Activated CD4-positive, alpha-beta memory T cell treated with anti-CD3 and anti-CD28 coated beads for 36 hours (primary cell): ENCODE data around the gene POLR2A. TPM values are rescaled to one million over a fixed set of nuclear protein-coding genes. Genes with fewer than 3 reads are reported as not detected.

Experiments used
- CTCF ChIA-PET: fragments of 350-600 bp; sonication (Branson Sonifier 250); formaldehyde crosslinking; loops from one replicate; lab custom pipeline; 2021; ENCODE audit warnings: antibody characterized with exemption, inconsistent platforms; lab: Charles Lee
- POLR2A ChIA-PET: fragments of 350-600 bp; sonication (Branson Sonifier 250); formaldehyde crosslinking; loops from one replicate; lab custom pipeline; 2021; ENCODE audit warnings: antibody characterized with exemption; lab: Charles Lee
- DNase-seq: peaks from one replicate; pipeline ENCODE4 v3.0.0-alpha.2; 2020
- H3K27ac Mint-ChIP-seq: one replicate; pipeline ENCODE4 v1.8.0; 2021; ENCODE audit warnings: mixed read lengths
- H3K27me3 Mint-ChIP-seq: one replicate; pipeline ENCODE4 v1.8.0; 2021; ENCODE audit warnings: mixed read lengths
- H3K36me3 Mint-ChIP-seq: one replicate; pipeline ENCODE4 v1.8.0; 2021; ENCODE audit warnings: mixed read lengths
- H3K4me1 Mint-ChIP-seq: one replicate; pipeline ENCODE4 v1.8.0; 2021; ENCODE audit warnings: low read depth, mixed read lengths
- H3K4me3 Mint-ChIP-seq: one replicate; pipeline ENCODE4 v1.8.0; 2021; ENCODE audit warnings: mild to moderate bottlenecking, mixed read lengths
- H3K9me3 Mint-ChIP-seq: one replicate; pipeline ENCODE4 v1.8.0; 2021; ENCODE audit warnings: mixed read lengths
- intact Hi-C: fragments of 100-400 bp; cut with micrococcal nuclease; formaldehyde crosslinking; loops from one replicate; pipeline ENCODE4 v1.15.1; 2023
- total RNA-seq, 2 experiments: library from RNA; stranded (reverse); gene quantifications; one replicate each; pipeline ENCODE4 v1.2.3, GENCODE V29; 2021

Gene POLR2A
- 100 to 1,000 TPM; 180 to 187 TPM for total RNA-seq

DNA sequence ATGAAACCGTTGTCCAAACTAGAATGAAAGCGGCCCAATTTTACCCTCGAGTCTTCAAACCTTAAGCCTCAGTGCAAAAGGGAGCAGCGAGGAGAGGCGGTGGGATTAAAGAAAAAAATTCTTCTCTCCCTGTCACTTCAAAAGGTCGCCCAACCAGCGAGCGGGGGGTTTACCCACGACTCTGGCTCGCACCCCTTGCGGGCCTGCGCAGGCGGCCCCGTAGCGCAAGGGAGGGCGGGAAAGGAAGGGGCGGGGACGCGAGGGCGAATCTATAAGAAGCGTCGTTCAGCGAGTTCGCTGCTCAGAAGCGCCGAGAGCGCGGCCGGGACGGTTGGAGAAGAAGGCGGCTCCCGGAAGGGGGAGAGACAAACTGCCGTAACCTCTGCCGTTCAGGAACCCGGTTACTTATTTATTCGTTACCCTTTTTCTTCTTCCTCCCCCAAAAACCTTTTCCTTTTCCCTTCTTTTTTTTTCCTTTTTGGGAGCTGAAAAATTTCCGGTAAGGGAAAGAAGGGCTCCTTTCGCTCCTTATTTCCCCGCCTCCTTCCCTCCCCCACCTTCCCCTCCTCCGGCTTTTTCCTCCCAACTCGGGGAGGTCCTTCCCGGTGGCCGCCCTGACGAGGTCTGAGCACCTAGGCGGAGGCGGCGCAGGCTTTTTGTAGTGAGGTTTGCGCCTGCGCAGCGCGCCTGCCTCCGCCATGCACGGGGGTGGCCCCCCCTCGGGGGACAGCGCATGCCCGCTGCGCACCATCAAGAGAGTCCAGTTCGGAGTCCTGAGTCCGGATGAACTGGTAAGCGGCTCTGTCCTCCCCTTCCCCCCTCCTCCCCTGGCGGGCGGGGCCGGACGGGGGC, at the start of gene POLR2A:
Gene POLR2A (plus strand): TSS at position 300 of the 852 bp plus-strand sequence.
- Mint-ChIP-seq H3K9me3 (no peaks in the 10 kb centered on the region), H3K27ac (peak within 1 kb of the TSS; percentile 100), H3K27me3 (no peaks in the 10 kb centered on the region), H3K36me3 (peaks cover 32% of the 10 kb centered on the region), H3K4me3 (peak within 1 kb of the TSS; percentile 98), H3K4me1 (peaks cover 69% of the 10 kb centered on the region)
- ChIA-PET CTCF (interaction anchor here (0.7 to 5.5 kb wide), 3 partner anchors 48 to 76 kb away, joined by 3 to 50 read pairs (median 5); partner anchors contain the start of genes TMEM102 and TNFSF12), POLR2A (interaction anchor here (0.6 to 4.7 kb wide), 22 partner anchors 8 to 410 kb away, joined by 3 to 25 read pairs (median 4); partner anchors contain the start of genes MPDU1, NEURL4, PLSCR3 and SENP3)
- peak; percentile 97 for DNase-seq
- intact Hi-C loops, result loop anchor here (1.0 to 5.0 kb wide), 11 partner anchors 29 to 351 kb away; partner anchors contain the start of genes EIF5A, KCTD11, NEURL4 and SENP3

DNA sequence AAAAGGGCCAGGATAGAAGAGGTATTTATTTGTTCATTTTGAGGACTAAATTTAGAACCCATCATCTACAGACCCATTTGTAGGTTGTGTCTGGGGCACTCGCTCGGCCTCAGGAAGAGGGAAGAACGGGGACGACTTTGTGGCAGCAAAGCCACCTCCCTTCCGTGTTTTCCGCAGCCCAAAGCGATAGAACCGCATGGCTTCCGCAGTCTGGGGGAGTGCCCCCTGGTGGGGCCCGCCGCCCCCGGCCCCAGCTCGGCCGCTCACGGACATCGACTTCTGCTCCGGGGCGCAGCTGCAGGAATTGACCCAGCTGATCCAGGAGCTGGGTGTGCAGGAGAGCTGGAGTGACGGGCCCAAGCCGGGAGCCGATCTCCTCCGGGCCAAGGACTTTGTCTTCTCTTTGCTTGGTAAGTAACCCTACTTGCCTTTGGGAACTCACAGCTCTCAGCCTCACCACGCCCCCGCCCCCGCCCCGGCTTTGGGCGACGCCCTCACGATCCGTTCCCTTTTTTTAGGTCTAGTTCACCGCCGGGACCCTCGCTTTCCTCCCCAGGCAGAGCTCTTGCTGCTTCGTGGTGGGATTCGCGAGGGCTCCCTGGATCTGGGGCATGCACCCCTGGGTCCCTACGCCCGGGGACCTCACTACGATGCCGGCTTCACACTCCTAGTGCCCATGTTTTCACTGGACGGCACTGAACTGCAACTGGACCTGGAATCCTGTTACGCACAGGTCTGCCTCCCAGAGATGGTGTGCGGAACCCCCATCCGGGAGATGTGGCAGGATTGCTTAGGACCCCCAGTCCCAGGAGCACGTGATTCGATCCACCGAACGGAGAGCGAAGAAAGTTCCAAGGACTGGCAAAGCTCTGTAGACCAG, 48.2 kb upstream of the POLR2A start:
- H3K27me3 Mint-ChIP-seq, result peaks cover 22% of the 10 kb centered on the region
- H3K9me3 Mint-ChIP-seq, result no peaks in the 10 kb centered on the region
- peak overlapping the region; percentile 95 for H3K27ac Mint-ChIP-seq
- CTCF ChIA-PET, result interaction anchor here (0.7 to 5.0 kb wide), 31 partner anchors 10 to 390 kb away, joined by 3 to 71 read pairs (median 6); partner anchors contain the start of genes ACAP1, CHRNB1, PLSCR3 and POLR2A
- peaks cover 6% of the 10 kb centered on the region for H3K36me3 Mint-ChIP-seq
- peak overlapping the region; percentile 91 for H3K4me3 Mint-ChIP-seq
- POLR2A ChIA-PET, result interaction anchor here (0.6 to 2.9 kb wide), 16 partner anchors 8 to 406 kb away, joined by 3 to 25 read pairs (median 4); partner anchors contain the start of genes ACAP1, MPDU1, POLR2A and TMEM256
- peaks cover 42% of the 10 kb centered on the region for H3K4me1 Mint-ChIP-seq
- DNase-seq, result peak; percentile 74
- intact Hi-C loops, result loop anchor here (1.0 to 10.0 kb wide), 13 partner anchors 19 to 689 kb away; partner anchors contain the start of genes CTDNEP1, EIF5A, ELP5 and FXR2

DNA sequence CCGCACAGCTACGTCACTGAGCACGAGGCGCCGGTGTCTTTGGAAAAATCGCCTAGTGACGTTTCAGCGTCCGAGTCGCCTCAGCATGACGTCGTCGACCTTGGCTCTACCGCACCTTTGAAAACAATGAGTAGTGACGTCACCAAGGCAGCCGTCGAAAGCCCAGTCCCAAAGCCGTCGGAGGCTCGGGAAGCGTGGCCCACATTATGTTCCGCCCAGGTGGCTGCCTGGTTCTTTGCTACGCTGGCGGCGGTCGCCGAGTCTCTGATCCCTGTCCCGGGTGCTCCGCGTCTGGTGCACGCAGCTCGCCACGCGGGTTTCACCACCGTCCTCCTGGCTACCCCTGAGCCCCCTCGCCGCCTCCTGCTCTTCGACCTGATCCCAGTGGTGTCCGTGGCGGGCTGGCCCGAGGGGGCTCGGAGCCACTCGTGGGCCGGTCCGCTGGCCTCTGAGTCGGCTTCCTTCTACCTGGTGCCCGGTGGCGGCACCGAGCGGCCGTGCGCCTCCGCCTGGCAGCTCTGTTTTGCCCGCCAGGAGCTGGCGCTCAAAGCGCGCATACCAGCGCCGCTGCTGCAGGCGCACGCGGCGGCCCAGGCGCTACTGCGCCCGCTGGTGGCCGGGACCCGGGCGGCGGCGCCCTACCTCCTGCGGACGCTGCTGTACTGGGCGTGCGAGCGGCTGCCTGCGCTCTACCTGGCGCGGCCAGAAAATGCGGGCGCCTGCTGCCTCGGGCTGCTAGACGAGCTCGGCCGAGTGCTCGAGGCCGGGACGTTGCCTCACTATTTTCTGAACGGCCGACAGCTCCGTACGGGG, 47.4 kb upstream of the POLR2A start:
- intact Hi-C loops, result loop anchor here (2.0 to 10.0 kb wide), 4 partner anchors 104 to 688 kb away; partner anchors contain the start of genes CTDNEP1, ELP5, FXR2 and HES7
- peak; percentile 89 for DNase-seq
- H3K4me1 Mint-ChIP-seq, result peaks cover 43% of the 10 kb centered on the region
- POLR2A ChIA-PET, result interaction anchor here (0.6 to 2.9 kb wide), 19 partner anchors 7 to 405 kb away, joined by 3 to 25 read pairs (median 3); partner anchors contain the start of genes ACAP1, POLR2A, TMEM256 and TP53
- peak overlapping the region; percentile 91 for H3K4me3 Mint-ChIP-seq
- H3K27ac Mint-ChIP-seq, result peak overlapping the region; percentile 95
- peaks cover 28% of the 10 kb centered on the region for H3K27me3 Mint-ChIP-seq
- peaks cover 6% of the 10 kb centered on the region for H3K36me3 Mint-ChIP-seq
- CTCF ChIA-PET, result interaction anchor here (0.5 to 5.0 kb wide), 38 partner anchors 9 to 657 kb away, joined by 3 to 71 read pairs (median 6); partner anchors contain the start of genes ACAP1, CHRNB1, NEURL4 and PLSCR3
- no peaks in the 10 kb centered on the region for H3K9me3 Mint-ChIP-seq

DNA sequence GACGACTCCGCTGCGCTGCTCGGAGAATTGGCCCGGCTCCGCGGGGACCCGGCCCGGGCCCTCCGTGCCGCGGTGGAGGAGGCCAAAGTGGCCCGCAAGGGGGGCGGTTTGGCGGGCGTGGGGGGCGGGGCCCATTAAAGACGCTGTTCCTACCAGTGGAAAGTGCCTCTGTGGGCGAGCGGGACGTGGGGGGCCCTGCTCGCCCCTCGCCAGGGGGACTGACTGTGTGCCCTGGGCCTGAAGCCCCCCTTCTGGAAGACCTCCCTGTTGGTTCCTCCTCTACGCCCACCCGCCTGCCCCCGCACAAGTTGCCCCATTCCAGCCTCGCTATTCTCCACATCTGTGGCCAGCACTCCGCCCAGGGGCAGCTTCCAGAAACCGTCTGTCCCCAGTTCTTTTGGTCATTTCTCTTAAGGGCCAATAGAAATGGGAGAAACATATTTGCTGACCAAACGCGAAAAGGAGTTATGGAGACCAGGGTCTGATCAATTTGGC, 46.8 kb upstream of the POLR2A start:
- intact Hi-C loops, result loop anchor here (2.0 to 10.0 kb wide), 4 partner anchors 105 to 687 kb away; partner anchors contain the start of genes CTDNEP1, ELP5, FXR2 and HES7
- Mint-ChIP-seq H3K4me3 (peak overlapping the region; percentile 66), H3K4me1 (peaks cover 43% of the 10 kb centered on the region), H3K27ac (no peak overlapping the region), H3K36me3 (peaks cover 6% of the 10 kb centered on the region), H3K27me3 (peaks cover 33% of the 10 kb centered on the region), H3K9me3 (no peaks in the 10 kb centered on the region)
- ChIA-PET POLR2A (interaction anchor here (0.9 to 2.9 kb wide), 14 partner anchors 17 to 404 kb away, joined by 3 to 25 read pairs (median 4); partner anchors contain the start of genes POLR2A, TMEM256 and TP53), CTCF (interaction anchor here (0.5 to 5.0 kb wide), 27 partner anchors 9 to 656 kb away, joined by 3 to 71 read pairs (median 7); partner anchors contain the start of genes ACAP1, CHRNB1, NEURL4 and POLR2A)
- DNase-seq, result no peak

DNA sequence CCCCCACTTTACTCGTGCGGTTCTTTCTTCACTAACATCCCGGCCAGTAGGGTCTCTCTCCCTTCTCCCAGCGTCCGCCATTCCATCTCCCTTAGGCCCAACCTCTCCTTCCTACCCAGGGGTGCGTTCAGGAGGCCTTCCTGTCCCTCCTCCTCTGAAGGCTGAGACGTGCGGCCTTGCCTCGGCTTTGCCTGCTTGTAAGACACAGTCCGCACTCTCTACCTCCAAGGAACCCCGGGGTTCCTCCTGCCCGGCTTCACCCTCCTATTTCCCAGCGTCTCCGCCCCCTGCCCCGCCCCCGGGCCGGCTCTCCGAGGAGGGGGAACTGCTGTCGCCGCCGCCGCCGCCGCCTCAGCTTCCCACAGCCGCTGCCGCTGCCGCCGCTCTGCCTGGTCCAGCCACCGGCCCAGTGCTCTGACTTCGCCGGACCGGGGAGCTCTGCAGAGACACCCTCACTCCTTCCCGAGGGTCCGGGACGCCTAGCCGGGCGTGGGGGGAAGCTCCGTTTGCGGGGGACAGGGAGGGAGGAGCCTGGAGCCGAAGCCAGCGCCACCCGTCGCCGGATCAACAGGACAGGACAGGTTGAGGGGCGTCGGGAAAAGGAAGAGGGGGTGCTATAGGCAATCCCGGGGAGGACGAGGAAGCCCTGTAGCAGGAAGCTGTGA, 46.1 kb upstream of the POLR2A start:
- Mint-ChIP-seq H3K27ac (no peak overlapping the region), H3K27me3 (peaks cover 34% of the 10 kb centered on the region), H3K4me1 (peaks cover 43% of the 10 kb centered on the region), H3K9me3 (no peaks in the 10 kb centered on the region), H3K36me3 (peaks cover 6% of the 10 kb centered on the region), H3K4me3 (peak overlapping the region; percentile 66)
- ChIA-PET POLR2A (interaction anchor here (0.9 to 2.9 kb wide), 2 partner anchors 17 to 82 kb away, joined by 4 to 14 read pairs; no protein-coding TSS in a partner anchor), CTCF (interaction anchor here (1.6 to 5.0 kb wide), 8 partner anchors 16 to 392 kb away, joined by 5 to 71 read pairs (median 52); partner anchors contain the start of genes POLR2A, SENP3, TMEM256 and TMEM95)
- DNase-seq, result peak; percentile 70
- intact Hi-C loops, result loop anchor here (2.0 to 10.0 kb wide), 4 partner anchors 106 to 687 kb away; partner anchors contain the start of genes CTDNEP1, ELP5, FXR2 and HES7

DNA sequence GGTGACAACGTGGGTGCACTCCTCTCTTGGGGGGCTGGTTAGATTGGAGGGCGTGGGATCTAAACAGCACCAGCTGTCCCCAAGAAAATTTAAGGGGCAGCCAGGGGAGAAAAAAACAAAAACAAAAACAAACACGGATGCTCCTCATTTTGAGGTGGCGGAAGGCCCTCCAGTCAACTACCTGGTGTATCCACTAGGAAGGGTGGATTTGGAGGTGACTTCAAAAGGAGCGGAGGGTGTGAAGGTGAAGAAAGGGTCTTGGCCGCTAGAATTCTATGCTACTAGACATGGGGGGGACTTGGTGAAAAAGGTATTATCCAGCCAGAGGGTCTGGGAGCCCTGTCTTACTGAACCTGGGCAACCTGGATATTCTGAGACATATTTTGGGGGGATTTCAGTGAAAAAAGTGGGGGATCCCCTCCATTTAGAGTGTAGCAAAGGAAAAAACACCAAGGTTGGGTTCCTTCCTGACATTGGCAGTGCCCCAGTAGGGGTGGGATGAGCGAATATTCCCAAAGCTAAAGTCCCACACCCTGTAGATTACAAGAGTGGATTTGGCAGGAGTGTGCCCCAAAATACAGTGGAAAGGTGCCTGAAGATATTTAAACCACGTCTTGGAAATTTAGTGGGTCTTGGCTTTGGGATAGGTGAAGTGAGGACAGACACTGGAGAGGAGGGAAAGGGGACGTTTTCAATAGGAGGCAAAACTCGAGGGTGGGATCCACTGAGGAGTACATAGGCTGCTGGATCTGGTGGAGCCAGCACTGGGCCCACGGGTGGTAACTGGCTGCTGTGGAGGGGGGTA, 45.3 kb upstream of the POLR2A start:
- Mint-ChIP-seq H3K9me3 (no peaks in the 10 kb centered on the region), H3K4me1 (peaks cover 43% of the 10 kb centered on the region), H3K27me3 (peaks cover 38% of the 10 kb centered on the region), H3K27ac (no peak overlapping the region), H3K36me3 (peaks cover 6% of the 10 kb centered on the region), H3K4me3 (peak overlapping the region; percentile 66)
- POLR2A ChIA-PET, result interaction anchor here (0.9 kb wide), 1 partner anchor 83 kb away, joined by 4 read pairs; no protein-coding TSS in a partner anchor
- intact Hi-C loops, result loop anchor here (5.0 to 10.0 kb wide), 3 partner anchors 107 to 686 kb away; partner anchors contain the start of genes CTDNEP1, ELP5 and HES7
- DNase-seq, result no peak
- CTCF ChIA-PET, result interaction anchor here (1.7 to 5.0 kb wide), 5 partner anchors 16 to 123 kb away, joined by 7 to 71 read pairs (median 54); partner anchors contain the start of genes SENP3, TMEM95 and ZBTB4

DNA sequence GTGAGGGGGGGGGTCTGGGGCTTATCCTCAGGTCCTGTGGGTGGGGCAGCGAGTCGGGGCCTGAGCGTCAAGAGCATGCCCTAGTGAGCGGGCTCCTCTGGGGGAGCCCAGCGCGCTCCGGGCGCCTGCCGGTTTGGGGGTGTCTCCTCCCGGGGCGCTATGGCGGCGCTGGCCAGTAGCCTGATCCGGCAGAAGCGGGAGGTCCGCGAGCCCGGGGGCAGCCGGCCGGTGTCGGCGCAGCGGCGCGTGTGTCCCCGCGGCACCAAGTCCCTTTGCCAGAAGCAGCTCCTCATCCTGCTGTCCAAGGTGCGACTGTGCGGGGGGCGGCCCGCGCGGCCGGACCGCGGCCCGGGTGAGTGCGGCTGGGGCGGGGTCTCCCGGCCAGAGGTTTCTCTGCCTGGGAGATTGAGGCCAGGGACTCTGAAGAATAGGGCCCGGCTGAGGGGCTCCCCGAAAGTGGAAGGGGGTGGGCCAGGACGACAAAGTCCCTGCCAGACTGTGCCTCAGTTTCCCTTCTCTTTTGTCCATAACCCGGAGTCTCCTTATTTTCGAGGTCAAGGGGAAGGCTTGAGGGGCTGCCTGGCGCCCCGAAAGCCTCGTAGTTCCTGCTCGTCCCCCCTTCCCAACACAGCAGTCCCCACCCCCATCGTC, 44.6 kb upstream of the POLR2A start, which contains the start of gene FGF11:
Gene FGF11 (plus strand): TSS at position 51 of the 651 bp plus-strand sequence. CDS start 109 bp downstream, at position 160.
- Mint-ChIP-seq H3K36me3 (peaks cover 6% of the 10 kb centered on the region), H3K9me3 (no peaks in the 10 kb centered on the region), H3K4me1 (peaks cover 43% of the 10 kb centered on the region), H3K27ac (no peak within 1 kb of the TSS), H3K27me3 (peaks cover 42% of the 10 kb centered on the region), H3K4me3 (peak within 1 kb of the TSS; percentile 66)
- no peak for DNase-seq
- ChIA-PET CTCF (interaction anchor here (1.6 to 1.7 kb wide), 2 partner anchors 84 to 121 kb away, joined by 7 to 8 read pairs; partner anchors contain the start of gene SENP3), POLR2A (interaction anchor here (0.9 kb wide), 1 partner anchor 248 kb away, joined by 3 read pairs; the partner anchor contains the start of gene TP53)
- intact Hi-C loops, result loop anchor here (5.0 to 10.0 kb wide), 3 partner anchors 107 to 685 kb away; partner anchors contain the start of genes CTDNEP1, ELP5 and HES7

DNA sequence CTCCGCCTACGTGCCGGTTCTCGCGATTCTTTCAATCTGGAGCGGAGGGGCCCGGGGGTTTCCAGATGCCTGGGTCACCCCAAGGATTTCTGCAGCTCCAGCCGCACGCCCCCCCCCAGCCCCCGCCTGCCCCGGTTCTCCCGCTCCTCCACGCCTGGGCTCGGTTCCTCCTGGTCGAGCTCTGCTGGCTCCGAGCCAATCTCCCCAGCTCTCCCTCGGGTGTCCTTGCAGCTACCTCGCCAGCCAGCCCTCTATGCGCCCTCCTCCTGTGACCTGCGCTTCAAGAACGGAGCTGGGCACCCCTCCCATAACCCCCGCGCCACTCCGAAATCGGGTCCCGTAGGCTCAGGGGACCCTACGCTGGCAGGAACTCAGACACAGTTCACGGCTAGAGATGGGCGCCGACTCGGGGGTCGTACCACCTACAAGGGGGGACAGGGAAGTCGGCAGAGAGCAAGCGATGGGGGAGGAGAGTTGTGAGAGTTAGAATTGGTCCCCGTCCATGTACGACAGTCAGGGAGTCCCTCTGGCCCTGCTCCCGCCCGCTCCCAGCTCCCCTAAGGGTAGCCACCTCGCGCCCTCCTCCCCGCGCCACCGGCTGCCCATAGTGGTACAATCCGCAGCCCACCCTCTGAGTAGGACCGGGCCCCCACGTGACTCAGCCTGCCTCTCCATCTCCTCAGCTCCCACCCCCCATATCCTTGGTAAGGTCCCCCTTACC, 43.9 kb upstream of the POLR2A start:
- Mint-ChIP-seq H3K4me3 (peak overlapping the region; percentile 66), H3K27ac (no peak overlapping the region), H3K27me3 (peaks cover 46% of the 10 kb centered on the region), H3K36me3 (peaks cover 6% of the 10 kb centered on the region), H3K4me1 (peaks cover 45% of the 10 kb centered on the region), H3K9me3 (no peaks in the 10 kb centered on the region)
- ChIA-PET CTCF (interaction anchor here (0.9 to 1.7 kb wide), 3 partner anchors 84 to 121 kb away, joined by 3 to 8 read pairs (median 7); partner anchors contain the start of gene SENP3), POLR2A (interaction anchor here (0.6 to 0.9 kb wide), 3 partner anchors 175 to 248 kb away, joined by 3 to 4 read pairs (median 3); partner anchors contain the start of genes TP53 and WRAP53)
- intact Hi-C loops, result no loop called here
- DNase-seq, result peak; percentile 59
